Endothelial cell of umbilical vein (primary cell): ENCODE measurements around the gene STBD1. TPM values are rescaled to one million over a fixed set of nuclear protein-coding genes. Genes with fewer than 3 reads are reported as not detected.
"Not testable (repeated sequence)": the region's sequence is repeated elsewhere in the genome, so short reads cannot be mapped to it uniquely, and the experiment has no call there.

Source experiments
- BruUV-seq: library from RNA; stranded (reverse); fragments of 400-500 nt; replicated peaks from 2 replicates; lab custom pipeline; 2021; lab: Mats Ljungman, UMichigan
- CTCF ChIA-PET: fragments of 300-600, 350-600 bp; sonication (Branson Sonifier 250); formaldehyde crosslinking; loops from one replicate; lab custom pipeline; 2021; ENCODE audit warnings: antibody characterized with exemption, inconsistent platforms; lab: Charles Lee
- POLR2A ChIA-PET: fragments of 300-600, 350-600 bp; sonication (Branson Sonifier 250); formaldehyde crosslinking; loops from one replicate; lab custom pipeline; 2021; ENCODE audit warnings: antibody characterized with exemption, inconsistent platforms; lab: Charles Lee
- DNase-seq: peaks from one replicate; pipeline ENCODE4 v3.0.0-alpha.2; 2011; ENCODE audit warnings: low read depth, low spot score
- FAIRE-seq: peaks from 2 replicates; lab custom pipeline; 2011; peaks lifted over from hg19 to GRCh38; lab: Jason Lieb, UNC
- H2AFZ ChIP-seq: 2 replicates; pipeline ENCODE4 v1.6.0; 2012; ENCODE audit warnings: low read depth, low read length, control low read depth, inconsistent platforms
- H3K27ac ChIP-seq: 2 replicates; pipeline ENCODE4 v1.5.1; 2011; ENCODE audit warnings: low read depth, mild to moderate bottlenecking, control low read depth, low read length, moderate library complexity; ENCODE audit not compliant: insufficient read depth
- H3K27me3 ChIP-seq, 2 experiments: 2 replicates each; pipeline versions ENCODE4 v1.6.0 to v1.6.1; 2011; ENCODE audit warnings: low read length in 2 of 2, mixed read lengths in 1 of 2; ENCODE audit not compliant: control insufficient read depth in 2 of 2, insufficient read depth in 2 of 2
- H3K36me3 ChIP-seq, 2 experiments: 2 replicates in 1 of 2; 3 replicates in 1 of 2; pipeline ENCODE4 v1.5.1; 2011; ENCODE audit warnings: low read length in 2 of 2, mild to moderate bottlenecking in 1 of 2, moderate library complexity in 1 of 2; ENCODE audit not compliant: control insufficient read depth in 2 of 2, insufficient read depth in 2 of 2; ENCODE audit errors: extremely low read depth in 1 of 2
- H3K4me1 ChIP-seq: 3 replicates; pipeline ENCODE4 v1.5.1; 2011; ENCODE audit warnings: mild to moderate bottlenecking, low read length; ENCODE audit not compliant: control insufficient read depth, insufficient read depth; ENCODE audit errors: extremely low read depth
- H3K4me2 ChIP-seq: 2 replicates; pipeline ENCODE4 v1.6.1; 2011; ENCODE audit warnings: low read length, control low read depth, mixed read lengths; ENCODE audit not compliant: insufficient read depth
- H3K4me3 ChIP-seq, 3 experiments: fragments of 200-600 bp in 1 of 3; sonication (generic), shearing (Covaris generic) in 1 of 3; replicated peaks in 1 of 3; 2 replicates each; pipeline ENCODE4 v1.5.1; 2011 to 2016; ENCODE audit warnings: control low read depth in 3 of 3, low read length in 3 of 3, mild to moderate bottlenecking in 2 of 3, inconsistent platforms in 1 of 3, low read depth in 1 of 3, moderate library complexity in 1 of 3; ENCODE audit not compliant: insufficient read depth in 1 of 3
- H3K79me2 ChIP-seq: 2 replicates; pipeline ENCODE4 v1.6.0; 2012; ENCODE audit warnings: low read length, inconsistent platforms; ENCODE audit not compliant: control insufficient read depth, insufficient read depth
- H3K9ac ChIP-seq: replicated peaks from 2 replicates; pipeline ENCODE3; 2011; ENCODE audit warnings: low read length, control low read depth; ENCODE audit not compliant: insufficient read depth; ENCODE audit errors: extremely low read depth
- H3K9me1 ChIP-seq: replicated peaks from 3 replicates; pipeline ENCODE4 v1.6.0; 2011; ENCODE audit warnings: mild to moderate bottlenecking, low read length; ENCODE audit not compliant: control insufficient read depth, insufficient read depth; ENCODE audit errors: extremely low read depth
- H3K9me3 ChIP-seq: replicated peaks from 2 replicates; pipeline ENCODE4 v1.5.1; 2012; ENCODE audit warnings: low read length, inconsistent platforms; ENCODE audit not compliant: control insufficient read depth, insufficient read depth
- H4K20me1 ChIP-seq: replicated peaks from 2 replicates; pipeline ENCODE3; 2011; ENCODE audit warnings: mild to moderate bottlenecking, low read length; ENCODE audit not compliant: control insufficient read depth, insufficient read depth; ENCODE audit errors: extremely low read depth
- CTCF ChIP-seq, 2 donors: IDR thresholded peaks; 1 replicate in 1 of 2; 2 replicates in 1 of 2; pipeline ENCODE4 v1.5.1; 2011; ENCODE audit warnings: low read length in 2 of 2, mild to moderate bottlenecking in 2 of 2, moderate library complexity in 2 of 2, control low read depth in 1 of 2, inconsistent platforms in 1 of 2, low read depth in 1 of 2; ENCODE audit not compliant: insufficient read depth in 1 of 2; ENCODE audit errors: extremely low read depth in 1 of 2
- EZH2 ChIP-seq: IDR thresholded peaks from 2 replicates; pipeline ENCODE4 v1.6.1; 2012; ENCODE audit warnings: borderline replicate concordance, low read depth, mild to moderate bottlenecking, moderate library complexity, low read length, inconsistent platforms; ENCODE audit not compliant: severe bottlenecking
- GATA2 ChIP-seq: IDR thresholded peaks from 2 replicates; pipeline ENCODE4 v1.7.0; 2011; ENCODE audit warnings: low read depth, mild to moderate bottlenecking, moderate library complexity, mixed read lengths, low read length; ENCODE audit not compliant: insufficient read length, insufficient read depth
- JUN ChIP-seq: IDR thresholded peaks from 2 replicates; pipeline ENCODE4 v1.6.1; 2011; ENCODE audit warnings: borderline replicate concordance, low read depth; ENCODE audit not compliant: insufficient read length, insufficient read depth
- dilution Hi-C: fragments of 300-500 bp; cut with MboI; formaldehyde crosslinking; loops from one replicate; pipeline ENCODE4 v1.15.0; 2019; ENCODE audit warnings: low sequenced_read_pairs; ENCODE audit not compliant: extremely low pct_ligation_motif_present
- intact Hi-C: fragments of 100-400 bp; cut with micrococcal nuclease; formaldehyde crosslinking; loops from one replicate; pipeline ENCODE4 v1.10.0; 2022
- polyA plus RNA-seq, 4 experiments: library from polyadenylated mRNA; depleted of rRNA in 3 of 4; stranded (reverse) in 3 of 4; unstranded in 1 of 4; fragments of >200 nt; gene quantifications; 2 replicates each; pipeline versions ENCODE4 v1.2.1 to v1.2.3, GENCODE V29; 2011 to 2012; ENCODE audit warnings: missing spikeins in 1 of 4
- small RNA-seq: library from RNA; depleted of rRNA; stranded (forward); fragments of <200 nt; gene quantifications from one replicate; pipeline ENCODE3, GENCODE V24; 2012; ENCODE audit warnings: low replicate concordance, low read depth; ENCODE audit not compliant: insufficient read depth, insufficient read length
- total RNA-seq: library from RNA; stranded (reverse); gene quantifications from 2 replicates; pipeline ENCODE4 v1.2.3, GENCODE V29; 2021

STBD1 gene
- total and polyA plus RNA-seq, 2 donors (not counting 3 experiments of a cell fraction or from before 2014, with no cell fraction given): 0.18 to 0.29 TPM

GRCh38 chr4:76357981-76358380, 51.4 kb downstream of the STBD1 start:
- Histone ChIP-seq H3K27me3 (peaks cover 2 to 28% of the 10 kb centered on the region in 2 experiments), H3K4me2 (no peak overlapping the region), H3K4me3 (no peak overlapping the region), H3K9ac (no peak overlapping the region), H3K9me1 (no peaks in the 10 kb centered on the region), H3K36me3 (no peaks in the 10 kb centered on the region), H3K4me1 (no peaks in the 10 kb centered on the region), H3K27ac (no peak overlapping the region), H4K20me1 (no peaks in the 10 kb centered on the region), H3K9me3 (no peaks in the 10 kb centered on the region), H2AFZ (no peak overlapping the region), H3K79me2 (no peaks in the 10 kb centered on the region)
- no peak for DNase-seq
- intact Hi-C loops (no loop called here), dilution Hi-C loops (no loop called here)
- no TSS peak for BruUV-seq
- no peak for FAIRE-seq
- CTCF ChIA-PET: no interaction called here
- POLR2A ChIA-PET: no interaction called here
- TF ChIP-seq EZH2 (no peak), JUN (no peak), GATA2 (no peak), CTCF (IDR thresholded peaks at IDR 0.05; ENCODE audit: extremely low read depth in 1 of 2, insufficient read depth in 1 of 2, low read depth in 1 of 2, low read length in 2 of 2) (no peak)

GRCh38 chr4:76359881-76360466, 53.4 kb downstream of the STBD1 start:
- BruUV-seq, H3K4me2 ChIP-seq, H3K9me1 ChIP-seq, H3K27ac ChIP-seq, FAIRE-seq, POLR2A ChIA-PET, H3K4me3 ChIP-seq, intact Hi-C loops, H3K9ac ChIP-seq, H3K36me3 ChIP-seq, H2AFZ ChIP-seq, DNase-seq, H3K79me2 ChIP-seq, H4K20me1 ChIP-seq, H3K4me1 ChIP-seq, dilution Hi-C loops, H3K9me3 ChIP-seq: not testable (repeated sequence)
- CTCF ChIA-PET: interaction anchor here (0.9 kb wide), 1 partner anchor 18 kb away, joined by 3 read pairs; no protein-coding TSS in a partner anchor
- peaks cover 5 to 23% of the 10 kb centered on the region in 2 experiments for H3K27me3 ChIP-seq

Small RNA genes within 50 kb of the gene (small RNA-seq; reads per million reads assigned to genes)
- not detected for gene RNU6-1000P

Other genes starting within 250 kb of the STBD1 start
- not detected in 2 replicates for gene ART3, start 232.0 kb upstream of the STBD1 start, total RNA-seq
- gene ART3, start 232.0 kb upstream of the STBD1 start, polyA plus RNA-seq: not detected in 2 replicates
- gene NUP54, start 158.3 kb upstream of the STBD1 start, total RNA-seq: 45.7 and 49.9 TPM in 2 replicates
- gene NUP54, start 158.3 kb upstream of the STBD1 start, polyA plus RNA-seq: 15.4 and 25.7 TPM in 2 replicates
- gene SCARB2, start 92.9 kb upstream of the STBD1 start, total RNA-seq: 116 and 122 TPM in 2 replicates
- gene SCARB2, start 92.9 kb upstream of the STBD1 start, polyA plus RNA-seq: 63.2 and 75.2 TPM in 2 replicates
- gene FAM47E, start 55.0 kb upstream of the STBD1 start, total RNA-seq: 0.11 TPM in 1 of 2 replicates, not detected in the other
- gene FAM47E, start 55.0 kb upstream of the STBD1 start, polyA plus RNA-seq: not detected in 2 replicates
- not detected in 2 replicates for gene CCDC158, start 114.4 kb downstream of the STBD1 start, total RNA-seq
- not detected in 2 replicates for gene CCDC158, start 114.4 kb downstream of the STBD1 start, polyA plus RNA-seq
- gene SHROOM3, start 128.5 kb downstream of the STBD1 start, total RNA-seq: 6.7 and 14.9 TPM in 2 replicates
- 2.6 and 2.7 TPM in 2 replicates for gene SHROOM3, start 128.5 kb downstream of the STBD1 start, polyA plus RNA-seq